Stimulated activated CD4-positive, alpha-beta T cell treated with anti-CD3 and anti-CD28 coated beads, Interleukin-2, amount 100 ng/mL, for 48 hours (primary cell): ENCODE results near the gene GPLD1.
"Not testable (repeated sequence)": the region's sequence is repeated elsewhere in the genome, so short reads cannot be mapped to it uniquely, and the experiment has no call there.

Source experiments
- DNase-seq, 2 donors: peaks; one replicate each; pipeline ENCODE4 v3.0.0-alpha.2; 2020

GPLD1 gene

DNA sequence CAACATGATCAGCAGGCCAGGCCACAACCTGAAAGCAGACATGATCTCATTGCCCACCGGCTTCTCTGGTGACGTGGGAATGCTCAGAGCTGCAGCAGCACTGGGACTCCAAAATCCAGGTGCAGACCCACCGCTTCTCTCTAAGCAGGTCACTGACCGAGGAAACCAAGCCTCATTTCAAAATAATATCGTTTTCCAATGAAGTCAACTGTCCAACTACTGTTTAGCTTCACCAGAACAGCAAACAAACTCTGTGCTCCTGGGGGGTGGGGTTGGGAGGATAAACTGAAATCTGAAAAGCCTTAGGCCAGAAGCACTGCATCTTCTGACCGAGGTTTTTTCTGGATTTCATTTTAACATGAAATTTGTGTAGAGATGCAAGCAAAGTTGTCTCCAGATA lies at the start of gene GPLD1:
Gene GPLD1 (minus strand): TSS at position 109 of the 400 bp plus-strand sequence. CDS start 67 bp downstream, at position 42.
- DNase-seq = no peak

DNA sequence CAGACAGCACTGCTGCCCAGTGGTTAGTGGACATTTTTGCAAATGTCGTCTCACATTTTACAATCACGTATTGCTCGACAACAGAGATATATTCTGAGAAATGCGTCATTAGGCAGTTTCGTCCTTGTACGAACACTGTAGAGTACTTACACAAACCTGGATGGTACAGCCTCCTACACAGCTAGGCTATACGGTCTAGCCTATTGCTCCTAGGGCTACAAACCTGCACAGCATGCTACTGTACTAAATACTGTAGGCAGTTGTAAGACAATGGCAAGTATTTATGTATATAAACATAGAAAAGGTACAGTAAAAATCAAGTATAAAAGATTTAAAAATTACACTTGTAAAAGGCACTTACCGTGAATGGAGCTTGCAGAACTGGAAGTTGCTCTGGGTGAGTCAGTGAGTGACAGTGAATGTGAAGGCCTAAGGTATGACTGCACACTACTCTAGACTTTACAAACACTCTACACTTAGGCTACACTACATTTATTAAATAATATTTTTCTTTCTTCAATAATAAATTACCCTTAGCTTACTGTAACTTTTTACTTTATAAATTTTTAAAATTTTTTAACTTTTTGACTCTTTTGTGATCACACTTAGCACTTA lies 48.5 kb upstream of the GPLD1 start:
- no peak for DNase-seq

DNA sequence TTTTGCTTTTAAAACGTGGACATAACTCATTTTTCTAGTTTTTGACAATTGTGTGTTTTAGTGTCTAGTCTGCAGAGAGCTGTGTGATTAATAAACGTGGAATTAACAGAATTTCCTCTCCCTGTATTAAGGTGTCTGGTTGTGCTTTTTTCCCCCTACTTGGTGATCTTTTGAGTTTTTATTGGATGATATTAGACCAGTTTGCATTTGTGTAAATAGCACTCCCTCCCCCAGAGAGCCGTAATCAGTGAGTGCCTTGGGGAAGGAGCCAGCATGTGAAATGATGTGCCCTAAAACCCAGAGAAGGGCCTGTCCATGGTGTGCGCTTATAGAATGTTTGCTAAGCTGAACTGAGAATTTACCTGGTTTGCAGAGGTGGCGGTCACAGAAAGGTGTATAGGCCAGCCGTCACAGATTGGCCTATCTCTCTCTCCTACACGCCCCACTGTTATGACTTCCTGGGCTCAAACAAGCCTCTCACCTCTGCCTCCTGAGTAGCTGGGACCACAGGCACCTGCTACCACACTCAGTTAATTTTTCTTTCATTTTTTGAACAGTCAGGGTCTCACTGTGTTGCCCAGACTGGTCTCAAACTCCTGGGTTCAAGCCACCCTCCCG lies 47.8 kb upstream of the GPLD1 start:
- no peak for DNase-seq

DNA sequence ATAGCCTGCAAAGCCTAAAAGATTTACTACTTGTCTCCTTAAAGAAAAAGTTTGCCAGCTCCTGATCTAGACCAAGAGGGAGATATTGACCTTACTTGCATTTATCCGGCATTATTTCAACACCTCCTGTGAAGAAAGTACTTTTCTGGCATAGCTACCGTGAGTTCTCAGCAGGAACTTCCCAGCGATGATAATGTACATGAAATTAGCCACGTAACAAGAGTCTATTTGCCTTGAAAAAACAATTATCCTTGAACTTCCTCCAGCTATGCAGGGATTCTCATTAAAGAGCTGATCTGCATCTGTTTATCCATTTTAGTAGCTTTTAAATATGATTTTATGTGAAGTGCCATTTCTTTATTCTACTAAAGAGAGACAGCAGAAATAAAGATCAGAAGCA lies 47.1 kb upstream of the GPLD1 start:
- no peak for DNase-seq

DNA sequence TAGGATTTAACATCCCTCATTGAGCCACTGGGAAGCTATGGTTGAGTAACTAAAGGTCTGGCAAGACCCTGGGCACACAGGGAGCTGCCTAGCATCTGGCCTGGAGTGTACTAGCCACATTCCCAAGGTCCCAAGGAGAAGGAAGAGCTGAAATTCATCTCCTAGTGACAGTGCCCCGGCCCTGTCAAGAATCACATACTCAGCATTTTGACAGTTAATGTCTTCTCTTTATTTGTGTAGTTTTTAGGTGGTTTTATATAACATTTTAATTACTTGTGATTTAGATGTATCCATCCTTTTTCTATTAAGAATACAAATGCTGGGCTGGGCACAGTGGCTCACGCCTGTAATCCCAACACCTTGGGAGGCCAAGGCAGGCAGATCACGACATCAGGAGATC lies 45.8 kb upstream of the GPLD1 start:
- DNase-seq = no peak

GRCh38 chr6:24534329-24534728 lies 45.0 kb upstream of the GPLD1 start:
- no peak for DNase-seq

DNA sequence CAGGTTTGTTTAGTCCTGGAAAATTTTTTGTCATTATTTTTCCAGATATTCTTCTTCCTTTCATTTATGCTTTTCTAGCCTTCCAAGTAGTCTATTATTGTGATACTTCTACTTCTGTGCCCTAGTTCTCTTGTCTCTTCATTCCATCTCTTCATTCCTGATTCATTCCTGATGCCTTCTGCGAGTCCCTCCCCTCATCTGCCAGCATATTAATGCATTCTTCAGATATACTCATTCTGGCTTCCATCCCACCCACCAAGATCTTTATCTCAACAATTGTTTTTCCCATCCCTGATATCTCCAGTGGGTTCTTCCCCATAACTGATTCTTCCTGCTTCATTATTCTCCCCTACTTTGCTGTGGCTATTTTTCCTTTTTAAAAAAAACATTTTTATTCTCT lies 40.6 kb upstream of the GPLD1 start:
- DNase-seq = no peak

- no peak for DNase-seq
Observed at GRCh38 chr6:24524805-24525204, 35.4 kb upstream of the GPLD1 start.

DNA sequence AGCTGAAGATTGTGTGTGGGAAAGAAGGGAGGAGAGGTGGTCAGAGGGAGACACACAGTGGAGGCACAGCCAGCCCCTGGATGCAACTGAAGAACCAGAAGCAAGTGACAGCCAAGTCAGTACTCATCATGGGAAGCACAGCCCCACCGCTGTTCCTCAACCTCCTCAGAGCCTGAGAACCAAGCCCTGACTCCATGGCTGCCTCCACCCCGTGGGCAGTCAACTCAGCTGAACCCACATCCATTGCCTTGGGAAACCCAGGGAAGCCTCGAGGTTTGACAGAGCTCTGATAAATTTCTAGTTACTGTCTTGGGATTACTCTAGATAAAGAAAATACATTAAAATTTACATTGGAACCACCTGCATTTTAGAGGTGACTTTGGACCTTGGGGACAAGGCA lies 35.0 kb upstream of the GPLD1 start:
- DNase-seq = no peak

DNA sequence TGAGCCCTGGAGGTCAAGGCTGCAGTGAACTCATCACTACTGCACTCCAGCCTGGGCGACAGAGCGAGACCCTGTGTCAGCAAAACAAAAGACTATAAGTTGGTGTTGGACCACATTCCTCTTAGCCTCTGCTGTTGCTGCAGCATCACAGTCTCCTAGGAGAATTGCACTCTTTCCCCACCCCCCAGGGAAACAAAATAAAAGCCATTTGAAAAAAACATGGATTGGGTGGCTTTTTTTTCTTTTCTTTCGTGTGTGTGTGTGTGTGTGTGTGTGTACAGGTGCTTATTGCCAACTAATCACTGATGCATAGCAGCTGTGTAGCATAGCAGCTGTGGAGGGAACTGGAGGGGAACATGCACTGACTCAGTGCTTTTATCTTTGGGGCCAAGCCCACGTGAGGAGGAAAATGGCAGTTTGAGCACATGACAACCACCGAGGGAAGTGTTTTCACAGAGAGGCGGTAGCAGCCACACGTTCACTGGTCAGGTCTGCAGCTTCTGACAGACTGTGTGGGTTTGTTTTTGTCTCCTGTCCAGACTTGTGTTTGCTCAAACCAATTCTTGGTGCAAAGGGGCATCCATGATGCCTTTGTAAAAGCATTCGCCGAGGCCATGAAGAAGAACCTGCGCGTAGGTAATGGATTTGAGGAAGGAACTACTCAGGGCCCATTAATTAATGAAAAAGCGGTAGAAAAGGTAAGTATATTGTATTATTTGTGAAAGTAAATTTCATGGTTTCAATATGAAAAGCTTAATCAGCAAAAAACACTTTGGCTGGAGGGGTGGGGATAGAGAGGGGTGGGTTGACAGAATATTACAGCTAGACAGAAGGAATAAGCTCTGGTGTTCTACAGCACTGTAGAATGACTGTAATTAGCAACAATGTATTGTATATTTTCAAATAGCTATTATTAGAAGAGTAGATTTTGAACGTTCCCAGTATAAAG lies 33.1 kb upstream of the GPLD1 start:
- DNase-seq = no peak

DNA sequence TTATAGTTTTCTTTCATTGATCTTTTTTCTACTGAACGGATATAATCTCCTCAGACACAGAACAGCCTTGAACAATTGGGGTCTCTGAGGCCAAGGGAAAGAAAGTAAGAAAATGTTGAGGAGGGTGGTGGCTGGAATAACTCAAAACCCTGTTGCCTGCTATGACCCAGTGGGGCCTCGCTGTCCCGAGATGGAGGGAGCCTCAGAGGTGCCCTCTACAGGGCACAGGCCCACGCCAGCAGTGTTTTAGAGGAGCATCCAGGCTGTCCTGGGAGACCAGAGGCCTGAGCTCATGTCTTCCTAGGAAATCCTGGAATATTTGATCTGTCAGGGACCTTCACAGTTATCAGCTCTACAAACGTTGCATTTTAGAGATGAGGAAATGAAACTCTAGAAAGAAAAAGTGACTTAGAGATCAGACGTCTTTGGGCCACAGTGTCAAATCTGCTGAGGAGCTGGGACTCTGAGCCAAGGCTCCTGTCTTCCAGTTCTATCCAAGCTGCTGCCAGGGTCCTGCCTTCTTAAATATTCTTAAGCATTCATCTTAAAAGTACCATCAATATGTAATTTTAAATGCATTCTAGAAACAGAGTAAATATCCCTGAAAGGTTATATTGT lies 31.7 kb upstream of the GPLD1 start:
- peak; percentile 25 to 35 for DNase-seq

- no peak for DNase-seq
Observed at GRCh38 chr6:24517659-24518543, 28.5 kb upstream of the GPLD1 start.

GRCh38 chr6:24513602-24514001 lies 24.2 kb upstream of the GPLD1 start:
- no peak for DNase-seq

GRCh38 chr6:24511976-24512375 lies 22.6 kb upstream of the GPLD1 start:
- not testable (repeated sequence) for DNase-seq

DNA sequence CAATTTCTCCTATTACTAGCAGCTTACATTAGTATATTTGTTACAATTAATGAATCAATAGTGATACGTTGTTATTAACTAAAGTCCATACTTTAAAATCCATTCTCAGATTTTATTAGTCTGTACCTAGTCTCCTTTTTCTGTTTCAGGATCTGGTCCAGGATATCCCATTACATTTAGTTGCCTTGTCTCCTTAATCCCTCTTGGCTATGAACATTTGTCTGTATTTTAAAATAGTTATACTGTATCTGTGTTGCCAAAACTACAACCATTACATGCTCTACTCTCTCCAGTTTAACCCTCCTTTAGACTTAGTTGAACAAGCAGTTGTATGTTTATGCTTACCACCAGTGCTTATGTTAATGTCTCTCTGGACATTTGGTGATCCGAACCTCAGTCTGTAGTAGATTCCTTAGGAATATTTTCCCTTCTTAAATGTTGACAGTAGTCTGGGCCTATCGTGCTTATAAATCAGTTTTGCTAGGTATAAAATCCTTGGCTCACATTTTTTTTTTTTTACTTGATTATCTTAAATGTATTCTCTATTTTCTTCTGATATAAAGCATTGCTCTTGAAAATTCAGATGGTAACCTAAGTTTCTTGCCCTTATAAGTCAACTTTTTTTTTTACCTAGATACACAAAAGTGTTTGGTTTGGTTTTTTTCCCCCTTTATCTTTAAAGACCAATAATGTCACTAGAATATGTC lies 17.6 kb upstream of the GPLD1 start:
- DNase-seq = no peak

DNA sequence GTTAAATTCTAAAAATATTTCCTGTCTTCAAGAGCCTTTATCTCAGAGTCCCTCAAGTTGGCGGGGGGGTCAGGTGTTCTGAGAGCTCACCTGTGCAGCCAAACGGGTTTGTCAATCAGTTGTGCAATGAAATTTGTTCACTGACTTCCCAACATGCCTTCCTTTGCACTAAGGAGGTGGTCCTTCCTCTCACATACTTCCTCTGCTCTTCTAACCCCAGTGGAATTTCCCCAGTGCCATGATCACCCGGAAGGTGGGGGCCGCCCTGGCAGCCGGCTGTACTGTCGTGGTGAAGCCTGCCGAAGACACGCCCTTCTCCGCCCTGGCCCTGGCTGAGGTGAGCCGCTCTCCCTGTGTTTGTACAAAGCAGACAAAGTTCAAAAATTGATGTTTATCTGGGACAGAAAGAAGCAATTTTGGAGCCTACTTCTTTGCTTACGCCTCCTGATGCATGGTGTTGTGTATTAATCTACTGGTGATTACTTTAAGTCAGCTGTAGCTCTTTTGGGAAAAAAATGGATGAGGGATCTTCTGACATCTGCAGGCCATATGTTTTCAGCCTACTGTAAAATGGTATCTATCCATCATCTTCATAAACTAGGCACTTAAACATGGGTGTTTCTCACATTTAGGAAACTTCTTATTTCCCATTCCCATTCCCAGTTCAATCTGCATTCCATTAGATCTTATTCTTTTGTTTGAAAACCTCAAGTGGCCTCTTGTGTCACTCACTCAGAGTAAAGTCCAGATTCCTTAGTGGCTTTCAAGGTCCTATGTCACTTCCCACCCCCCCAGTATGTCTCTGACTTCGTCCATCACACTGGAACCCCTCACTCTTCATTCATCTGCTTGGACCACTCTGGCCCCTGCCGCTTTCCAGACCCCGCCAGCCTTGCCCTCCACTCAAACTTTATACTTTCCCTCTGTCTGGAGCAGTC lies 15.5 kb upstream of the GPLD1 start:
- DNase-seq = no peak

- no peak for DNase-seq
Observed at GRCh38 chr6:24504287-24504648, 14.9 kb upstream of the GPLD1 start.

- DNase-seq = no peak
Observed at GRCh38 chr6:24501914-24502313, 12.5 kb upstream of the GPLD1 start.

GRCh38 chr6:24501374-24501773 lies 12.0 kb upstream of the GPLD1 start:
- DNase-seq = no peak

- DNase-seq = no peak
Observed at GRCh38 chr6:24500683-24501082, 11.3 kb upstream of the GPLD1 start.
